NCI-H2029 treated with DMSO at 0.1 percent for 48 hours (cell line): ENCODE results near the gene TRIM71.
"Not testable (repeated sequence)": the region's sequence is repeated elsewhere in the genome, so short reads cannot be mapped to it uniquely, and the experiment has no call there.

Experiments
- DNase-seq: peaks from one replicate; lab custom pipeline; 2025; lab: John Stamatoyannopoulos, UW

The TRIM71 gene

GRCh38 chr3:32819551-32820348 lies 2.0 kb downstream of the TRIM71 start:
- DNase-seq = no peak

DNA sequence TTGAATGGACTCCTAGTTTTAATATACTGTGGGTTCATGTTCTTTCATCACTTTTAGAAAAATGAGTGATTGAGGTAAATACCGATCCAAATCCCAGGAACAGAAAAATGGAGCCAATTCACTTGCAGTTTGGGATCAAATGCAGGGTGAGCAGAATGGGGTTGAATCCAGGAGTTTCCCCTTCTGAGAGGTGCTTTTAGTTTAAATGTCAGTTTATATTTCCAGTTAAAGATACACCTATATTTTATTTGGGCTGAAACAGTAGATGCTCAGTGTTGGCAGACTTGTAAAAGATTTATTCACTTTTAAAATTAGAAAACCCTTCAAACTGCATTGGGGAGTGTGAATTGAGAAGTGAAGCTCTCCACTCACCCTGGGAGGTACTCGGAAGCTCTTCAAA lies 2.6 kb downstream of the TRIM71 start:
- DNase-seq = no peak

GRCh38 chr3:32820971-32821685 lies 3.3 kb downstream of the TRIM71 start:
- no peak for DNase-seq

- no peak for DNase-seq
Observed at GRCh38 chr3:32821686-32822296, 4.0 kb downstream of the TRIM71 start.

DNA sequence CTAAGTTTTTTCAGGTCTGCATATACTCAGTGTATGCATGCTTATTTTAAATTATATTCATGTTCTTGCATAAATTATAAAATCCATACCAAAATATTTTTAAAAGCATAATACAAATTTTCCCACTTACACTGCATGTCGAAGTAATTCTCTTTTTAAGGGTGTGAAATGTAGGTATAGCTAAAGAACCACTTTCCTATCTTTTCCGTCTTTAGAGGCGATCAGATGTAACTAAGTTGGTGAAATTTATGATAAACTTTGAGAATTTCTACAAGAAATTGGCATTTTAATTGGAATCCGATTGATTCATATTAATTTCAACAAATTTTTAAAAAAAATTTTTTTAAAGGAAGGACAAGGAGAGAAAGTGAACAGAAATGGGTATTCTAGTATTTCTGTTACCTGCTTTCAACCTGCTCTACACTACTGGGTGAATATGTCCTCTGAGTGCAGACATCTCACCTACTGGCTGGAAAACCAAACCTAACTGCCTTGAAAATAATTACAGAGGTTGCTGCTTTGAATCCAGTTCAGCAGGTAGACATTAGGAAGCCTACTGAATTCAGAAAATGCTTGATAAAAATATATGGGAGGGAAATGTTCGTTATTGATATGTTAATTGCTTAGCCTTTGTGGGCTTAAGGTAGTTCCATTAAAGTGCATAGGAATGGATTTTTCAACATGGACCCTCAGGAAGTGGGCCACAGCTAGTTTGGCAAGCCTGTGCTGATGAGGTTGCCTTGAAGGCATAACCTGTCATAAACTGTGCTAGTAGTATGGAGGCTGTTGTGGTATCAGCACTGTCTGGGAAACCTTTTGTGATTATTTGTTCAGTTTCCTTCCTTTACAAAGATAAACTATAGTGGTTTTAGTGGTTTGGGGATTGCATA lies 5.1 kb downstream of the TRIM71 start:
- DNase-seq = no peak

DNA sequence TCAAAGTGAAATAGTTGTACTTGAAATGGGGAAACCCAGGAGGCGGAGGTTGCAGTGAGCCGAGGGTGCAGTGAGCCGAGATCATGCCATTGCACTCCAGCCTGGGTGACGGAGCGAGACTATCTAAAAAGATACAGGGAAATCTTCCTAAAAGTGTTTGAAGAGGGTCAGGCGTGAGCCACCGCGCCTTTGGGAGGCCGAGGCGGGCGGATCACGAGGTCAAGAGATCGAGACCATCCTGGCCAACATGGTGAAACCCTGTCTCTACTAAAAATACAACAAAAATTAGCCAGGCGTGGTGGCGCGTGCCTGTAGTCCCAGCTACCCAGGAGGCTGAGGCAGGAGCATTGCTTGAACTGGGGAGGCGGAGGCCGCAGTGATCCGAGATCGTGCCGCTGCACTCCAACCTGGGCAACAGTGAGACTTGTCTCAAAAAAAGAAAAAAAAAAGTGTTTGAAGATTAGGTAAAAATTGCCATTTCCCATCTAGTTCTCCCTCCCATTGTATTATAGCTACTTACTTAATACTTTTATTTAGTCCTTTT lies 5.9 kb downstream of the TRIM71 start:
- DNase-seq = not testable (repeated sequence)

GRCh38 chr3:32825601-32826375 lies 8.0 kb downstream of the TRIM71 start:
- no peak for DNase-seq

- no peak for DNase-seq
Observed at GRCh38 chr3:32831062-32831461, 13.3 kb downstream of the TRIM71 start.

GRCh38 chr3:32831791-32832190 lies 14.0 kb downstream of the TRIM71 start:
- DNase-seq = no peak

DNA sequence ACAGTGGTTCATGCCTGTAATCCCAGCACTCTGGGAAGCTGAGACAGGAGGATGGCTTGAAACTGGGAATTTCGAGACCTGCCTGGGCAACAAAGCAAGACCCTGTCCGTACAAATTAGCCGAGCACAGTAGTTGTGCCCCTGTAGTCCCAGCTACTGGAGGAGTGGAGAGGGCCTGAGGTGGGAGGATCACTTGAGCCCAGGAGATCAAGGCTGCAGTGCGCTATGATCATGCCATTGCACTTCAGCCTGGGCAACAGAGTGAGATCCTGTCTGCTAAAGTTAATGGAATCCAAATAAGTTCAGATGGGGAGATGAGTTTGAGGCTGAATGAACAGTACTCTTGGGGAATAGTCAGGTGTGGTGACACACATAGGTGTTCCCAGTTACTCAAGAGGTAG lies 14.4 kb downstream of the TRIM71 start:
- DNase-seq = no peak

DNA sequence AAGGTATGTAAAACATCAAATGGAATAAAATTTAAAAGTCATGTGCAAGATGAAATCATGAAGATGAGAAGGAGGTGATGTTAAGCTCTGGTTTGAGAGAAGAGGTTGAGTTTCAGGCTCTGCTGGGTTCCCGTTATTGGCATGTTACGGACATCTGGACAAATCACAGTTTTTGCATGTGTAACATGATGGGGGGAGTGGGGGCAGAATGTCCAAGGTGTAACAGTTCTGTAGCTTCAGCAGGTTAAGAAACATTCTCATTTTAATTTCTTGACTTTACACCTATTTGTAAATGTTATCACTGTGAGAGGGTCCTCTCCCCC lies 17.2 kb downstream of the TRIM71 start:
- DNase-seq = no peak

- no peak for DNase-seq
Observed at GRCh38 chr3:32835961-32836360, 18.2 kb downstream of the TRIM71 start.

- no peak for DNase-seq
Observed at GRCh38 chr3:32836601-32837000, 18.8 kb downstream of the TRIM71 start.

- no peak for DNase-seq
Observed at GRCh38 chr3:32837366-32837765, 19.6 kb downstream of the TRIM71 start.

DNA sequence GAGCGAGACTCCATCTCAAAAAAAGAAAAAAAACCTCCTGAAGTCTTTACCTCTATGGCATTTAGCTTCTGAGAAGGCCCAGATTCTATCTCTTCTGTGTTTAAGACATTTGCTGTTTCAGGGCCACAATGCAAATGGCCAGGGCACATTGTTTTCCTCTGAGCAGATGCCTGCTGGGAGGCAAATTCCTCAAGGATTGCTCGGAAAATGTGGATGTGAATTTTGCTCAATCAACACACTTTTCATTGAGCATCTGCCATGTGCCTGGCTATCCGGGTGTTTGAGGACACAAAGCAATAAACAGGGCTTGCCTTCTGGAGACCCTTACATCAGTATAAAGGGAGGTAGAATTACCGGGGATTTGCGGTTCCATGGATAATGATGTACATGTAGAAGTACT lies 20.0 kb downstream of the TRIM71 start:
- DNase-seq = no peak

DNA sequence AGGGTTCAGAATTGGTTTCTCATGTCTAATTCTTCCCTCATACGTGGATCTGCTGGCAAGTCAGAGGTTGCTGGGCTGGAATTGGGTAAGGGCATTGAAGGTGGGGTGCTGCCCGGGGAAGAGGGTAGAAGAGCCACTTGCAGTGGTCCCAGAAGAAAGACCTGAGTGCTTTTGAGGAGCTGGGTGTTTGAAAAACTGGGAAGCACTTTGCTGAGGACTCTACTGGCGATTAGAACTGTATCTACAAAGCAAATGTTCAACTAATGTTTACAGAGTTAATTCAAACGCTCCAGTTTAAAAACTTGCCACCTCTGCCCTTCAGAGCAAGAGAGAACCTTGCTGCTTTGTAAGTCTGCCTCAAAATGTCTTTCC lies 21.9 kb downstream of the TRIM71 start:
- DNase-seq = no peak

DNA sequence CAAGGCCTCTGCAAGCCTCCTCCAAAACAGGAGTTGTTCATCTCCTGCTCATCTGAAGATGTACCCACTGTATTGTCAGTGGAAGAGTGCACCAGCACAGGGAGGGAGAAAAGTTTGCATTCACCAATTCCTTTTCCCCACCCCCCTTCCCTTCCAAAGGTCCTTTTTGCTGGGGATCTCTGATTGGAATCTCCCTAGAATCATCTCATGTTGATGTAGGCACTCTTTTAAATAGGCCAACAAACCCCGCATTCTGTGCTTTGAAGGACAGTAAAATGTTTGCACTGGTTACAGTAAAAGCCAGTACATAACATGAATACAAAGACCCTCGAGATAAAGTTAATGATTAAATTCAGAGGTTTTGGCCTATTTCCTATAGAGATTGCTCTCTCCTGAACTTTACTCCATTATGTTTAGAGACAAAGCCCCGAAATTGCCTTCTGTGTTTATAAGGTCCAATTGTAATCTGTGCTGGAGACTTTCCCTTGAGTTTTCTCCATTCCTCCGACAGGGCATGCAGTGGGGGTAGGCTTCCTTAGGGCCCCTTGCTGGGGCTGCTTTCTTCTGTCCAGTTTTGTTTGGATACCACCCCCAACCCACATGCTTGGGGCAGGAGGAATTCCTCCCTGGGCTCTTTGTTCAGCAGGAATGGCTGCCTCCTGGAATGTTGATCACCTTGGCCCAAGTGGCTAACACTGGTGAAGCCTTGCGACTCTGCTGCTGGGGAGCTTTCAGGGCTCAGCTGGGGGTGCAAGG lies 22.5 kb downstream of the TRIM71 start:
- DNase-seq = no peak

GRCh38 chr3:32841341-32841740 lies 23.5 kb downstream of the TRIM71 start:
- no peak for DNase-seq

DNA sequence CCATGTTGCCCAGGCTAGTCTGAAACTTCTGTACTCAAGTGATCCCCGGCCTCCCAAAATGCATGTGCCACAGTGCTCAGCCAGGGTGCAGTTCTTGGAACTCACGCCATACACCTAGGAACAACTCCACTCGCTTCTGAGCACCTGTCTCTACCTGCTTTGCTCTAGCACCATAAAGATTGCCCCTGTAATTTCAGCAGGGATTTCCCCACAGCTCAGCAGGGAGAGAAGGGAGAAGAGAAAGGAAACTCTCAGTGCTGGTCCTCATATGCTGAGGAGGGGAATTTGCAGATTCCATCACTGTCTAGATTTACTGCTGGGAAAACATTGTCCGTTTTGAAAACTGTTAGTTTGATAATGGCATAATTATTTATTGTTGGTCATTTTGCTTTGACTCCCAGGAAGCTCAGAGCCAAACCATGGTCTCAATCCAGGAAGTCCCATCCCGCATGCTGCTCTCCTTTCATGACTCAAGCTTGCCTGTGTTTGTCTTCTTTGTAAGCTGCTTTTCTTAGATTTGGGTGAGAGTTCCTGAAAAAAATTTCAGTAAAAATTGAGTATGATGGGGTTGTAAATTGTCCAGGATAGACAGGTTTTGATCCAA lies 24.2 kb downstream of the TRIM71 start:
- no peak for DNase-seq

DNA sequence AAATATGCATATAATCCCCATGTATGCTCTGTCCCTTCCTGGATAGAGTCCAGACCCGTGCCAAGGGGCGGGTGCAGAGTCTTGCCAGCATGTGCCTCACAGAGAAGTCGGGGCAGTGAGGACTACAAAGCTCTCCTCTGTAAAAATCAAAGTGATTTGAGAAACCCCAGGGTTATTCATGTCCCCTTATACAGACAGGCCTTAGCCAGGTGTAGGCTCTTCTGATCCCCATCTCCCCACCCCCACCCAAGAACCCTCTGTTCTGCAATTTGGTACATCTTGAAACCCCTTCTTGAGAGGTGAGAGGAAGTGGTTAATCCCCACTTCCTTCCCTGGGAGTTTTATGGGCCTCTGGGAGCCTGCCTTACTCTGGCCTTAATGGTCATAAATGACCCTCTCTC lies 24.7 kb downstream of the TRIM71 start:
- no peak for DNase-seq
